Measurements from ENCODE around the gene RPLP2. TPM values are rescaled to one million over a fixed set of nuclear protein-coding genes. Genes with fewer than 3 reads are reported as not detected.

Gene RPLP2
- polyA plus RNA-seq, 1 donor (not counting 4 experiments of a cell fraction or from before 2014, with no cell fraction given): 632 TPM

- H3K79me2 ChIP-seq (ENCODE audit: control insufficient read depth, insufficient read depth, low read length): no peaks in the 10 kb centered on the region
- no peak for DNase-seq (ENCODE audit: low read depth, low spot score)
- peaks cover 38 to 41% of the 10 kb centered on the region in 2 experiments for H3K36me3 ChIP-seq (ENCODE audit: control insufficient read depth in 2 of 2, extremely low read depth in 1 of 2, insufficient read depth in 2 of 2, low read length in 2 of 2)
- no peaks in the 10 kb centered on the region for H3K27me3 ChIP-seq (ENCODE audit: control insufficient read depth, extremely low read depth, insufficient read depth, low read length)
- H4K20me1 ChIP-seq (ENCODE audit: control insufficient read depth, extremely low read depth, insufficient read depth, low read length): peaks cover 11% of the 10 kb centered on the region
- peak overlapping the region; percentile 75 for H3K27ac ChIP-seq (ENCODE audit: control insufficient read depth, insufficient read depth, low read length)
- H3K4me1 ChIP-seq (ENCODE audit: control insufficient read depth, extremely low read depth, insufficient read depth, low read length): peaks cover 19% of the 10 kb centered on the region
- FAIRE-seq: no peak
- H3K9me3 ChIP-seq (ENCODE audit: control insufficient read depth, low read depth, low read length): no peaks in the 10 kb centered on the region
- no peak overlapping the region for H3K4me3 ChIP-seq (ENCODE audit: control insufficient read depth in 2 of 3, extremely low read depth in 1 of 3, insufficient read depth in 2 of 3, low read depth in 1 of 3, low read length in 3 of 3)
- peak overlapping the region; percentile 22 for H3K4me2 ChIP-seq (ENCODE audit: control insufficient read depth, extremely low read depth, insufficient read depth, low read depth, low read length)
- dilution Hi-C loops (cut with MboI; ENCODE audit: extremely low pct_ligation_motif_present, low sequenced_read_pairs): no loop called here
- H3K9me1 ChIP-seq (ENCODE audit: control insufficient read depth, extremely low read depth, insufficient read depth, low read length): peaks cover 3% of the 10 kb centered on the region
- no peak overlapping the region for H2AFZ ChIP-seq (ENCODE audit: control insufficient read depth, low read length)
- TF ChIP-seq EZH2 (IDR thresholded peaks at IDR 0.05; ENCODE audit: low read length) (no peak), CTCF (optimal IDR thresholded peaks at IDR 0.05 in 1 of 3, IDR thresholded peaks at IDR 0.05 in 1 of 3, conservative IDR thresholded peaks at IDR 0.05 in 1 of 3; ENCODE audit: extremely low read depth in 1 of 3, insufficient read depth in 2 of 3, low read length in 3 of 3) (no peak)
- peak overlapping the region; percentile 50 for H3K9ac ChIP-seq (ENCODE audit: control insufficient read depth, extremely low read depth, insufficient read depth, low read length)
Measured at GRCh38 chr11:763073-763463, 46.7 kb upstream of the RPLP2 start.

- H3K36me3 ChIP-seq (ENCODE audit: control insufficient read depth in 2 of 2, extremely low read depth in 1 of 2, insufficient read depth in 2 of 2, low read length in 2 of 2): peaks cover 38 to 41% of the 10 kb centered on the region in 2 experiments
- DNase-seq (ENCODE audit: low read depth, low spot score) (no peak), FAIRE-seq (no peak)
- no peak overlapping the region for H2AFZ ChIP-seq (ENCODE audit: control insufficient read depth, low read length)
- H3K4me2 ChIP-seq (ENCODE audit: control insufficient read depth, extremely low read depth, insufficient read depth, low read depth, low read length): peak overlapping the region; percentile 22
- H3K79me2 ChIP-seq (ENCODE audit: control insufficient read depth, insufficient read depth, low read length): no peaks in the 10 kb centered on the region
- dilution Hi-C loops (cut with MboI; ENCODE audit: extremely low pct_ligation_motif_present, low sequenced_read_pairs): no loop called here
- H3K4me1 ChIP-seq (ENCODE audit: control insufficient read depth, extremely low read depth, insufficient read depth, low read length): peaks cover 19% of the 10 kb centered on the region
- H3K27me3 ChIP-seq (ENCODE audit: control insufficient read depth, extremely low read depth, insufficient read depth, low read length): no peaks in the 10 kb centered on the region
- H4K20me1 ChIP-seq (ENCODE audit: control insufficient read depth, extremely low read depth, insufficient read depth, low read length): peaks cover 11% of the 10 kb centered on the region
- TF ChIP-seq EZH2 (IDR thresholded peaks at IDR 0.05; ENCODE audit: low read length) (no peak), CTCF (optimal IDR thresholded peaks at IDR 0.05 in 1 of 3, IDR thresholded peaks at IDR 0.05 in 1 of 3, conservative IDR thresholded peaks at IDR 0.05 in 1 of 3; ENCODE audit: extremely low read depth in 1 of 3, insufficient read depth in 2 of 3, low read length in 3 of 3) (no peak)
- H3K27ac ChIP-seq (ENCODE audit: control insufficient read depth, insufficient read depth, low read length): peak overlapping the region; percentile 17
- H3K9me3 ChIP-seq (ENCODE audit: control insufficient read depth, low read depth, low read length): no peaks in the 10 kb centered on the region
- H3K9ac ChIP-seq (ENCODE audit: control insufficient read depth, extremely low read depth, insufficient read depth, low read length): peak overlapping the region; percentile 50
- no peak overlapping the region for H3K4me3 ChIP-seq (ENCODE audit: control insufficient read depth in 2 of 3, extremely low read depth in 1 of 3, insufficient read depth in 2 of 3, low read depth in 1 of 3, low read length in 3 of 3)
- peaks cover 3% of the 10 kb centered on the region for H3K9me1 ChIP-seq (ENCODE audit: control insufficient read depth, extremely low read depth, insufficient read depth, low read length)
Measured at GRCh38 chr11:763549-764321, 46.0 kb upstream of the RPLP2 start.
